ENCODE data around the gene PNMT. TPM values are rescaled to one million over a fixed set of nuclear protein-coding genes. Genes with fewer than 3 reads are reported as not detected.

The PNMT gene
- total and polyA plus RNA-seq, 4 donors, result 1.9 to 4.3 (median 3.5) TPM

- Histone ChIP-seq H3K27ac (ENCODE audit: low read depth in 1 of 2, low read length in 1 of 2) (no peak overlapping the region), H3K36me3 (ENCODE audit: control insufficient read depth in 4 of 4, insufficient read depth in 4 of 4, low read length in 4 of 4) (no peaks in the 10 kb centered on the region), H3K4me3 (no peak overlapping the region), H3K9me3 (ENCODE audit: control insufficient read depth in 4 of 4, insufficient read depth in 3 of 4, low read length in 3 of 4) (no peaks in the 10 kb centered on the region), H3K4me1 (ENCODE audit: control insufficient read depth in 5 of 5, insufficient read depth in 5 of 5, low read length in 5 of 5) (peaks cover 0 to 52% (median 22%) of the 10 kb centered on the region in 5 donors), H3K9ac (ENCODE audit: insufficient read depth in 1 of 2, low read length in 2 of 2) (no peak overlapping the region), H3K27me3 (ENCODE audit: control insufficient read depth in 3 of 3, insufficient read depth in 3 of 3, low read length in 2 of 3) (peaks cover 0 to 11% (median 3%) of the 10 kb centered on the region in 3 donors)
- no peak for ATAC-seq (ENCODE audit: insufficient read depth, low FRiP score)
- WGBS, 2 donors, result 6 to 8% methylated on average over 50 to 72 of the region's 72 CpGs
- no peak for DNase-seq
- TF ChIP-seq, protein P1, sequence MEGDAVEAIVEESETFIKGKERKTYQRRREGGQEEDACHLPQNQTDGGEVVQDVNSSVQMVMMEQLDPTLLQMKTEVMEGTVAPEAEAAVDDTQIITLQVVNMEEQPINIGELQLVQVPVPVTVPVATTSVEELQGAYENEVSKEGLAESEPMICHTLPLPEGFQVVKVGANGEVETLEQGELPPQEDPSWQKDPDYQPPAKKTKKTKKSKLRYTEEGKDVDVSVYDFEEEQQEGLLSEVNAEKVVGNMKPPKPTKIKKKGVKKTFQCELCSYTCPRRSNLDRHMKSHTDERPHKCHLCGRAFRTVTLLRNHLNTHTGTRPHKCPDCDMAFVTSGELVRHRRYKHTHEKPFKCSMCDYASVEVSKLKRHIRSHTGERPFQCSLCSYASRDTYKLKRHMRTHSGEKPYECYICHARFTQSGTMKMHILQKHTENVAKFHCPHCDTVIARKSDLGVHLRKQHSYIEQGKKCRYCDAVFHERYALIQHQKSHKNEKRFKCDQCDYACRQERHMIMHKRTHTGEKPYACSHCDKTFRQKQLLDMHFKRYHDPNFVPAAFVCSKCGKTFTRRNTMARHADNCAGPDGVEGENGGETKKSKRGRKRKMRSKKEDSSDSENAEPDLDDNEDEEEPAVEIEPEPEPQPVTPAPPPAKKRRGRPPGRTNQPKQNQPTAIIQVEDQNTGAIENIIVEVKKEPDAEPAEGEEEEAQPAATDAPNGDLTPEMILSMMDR (IDR thresholded peaks at IDR 0.05; ENCODE audit: control extremely low read depth, extremely low read depth), result no peak
Observed at GRCh38 chr17:39627047-39627711, 41.1 kb upstream of the PNMT start.

DNA sequence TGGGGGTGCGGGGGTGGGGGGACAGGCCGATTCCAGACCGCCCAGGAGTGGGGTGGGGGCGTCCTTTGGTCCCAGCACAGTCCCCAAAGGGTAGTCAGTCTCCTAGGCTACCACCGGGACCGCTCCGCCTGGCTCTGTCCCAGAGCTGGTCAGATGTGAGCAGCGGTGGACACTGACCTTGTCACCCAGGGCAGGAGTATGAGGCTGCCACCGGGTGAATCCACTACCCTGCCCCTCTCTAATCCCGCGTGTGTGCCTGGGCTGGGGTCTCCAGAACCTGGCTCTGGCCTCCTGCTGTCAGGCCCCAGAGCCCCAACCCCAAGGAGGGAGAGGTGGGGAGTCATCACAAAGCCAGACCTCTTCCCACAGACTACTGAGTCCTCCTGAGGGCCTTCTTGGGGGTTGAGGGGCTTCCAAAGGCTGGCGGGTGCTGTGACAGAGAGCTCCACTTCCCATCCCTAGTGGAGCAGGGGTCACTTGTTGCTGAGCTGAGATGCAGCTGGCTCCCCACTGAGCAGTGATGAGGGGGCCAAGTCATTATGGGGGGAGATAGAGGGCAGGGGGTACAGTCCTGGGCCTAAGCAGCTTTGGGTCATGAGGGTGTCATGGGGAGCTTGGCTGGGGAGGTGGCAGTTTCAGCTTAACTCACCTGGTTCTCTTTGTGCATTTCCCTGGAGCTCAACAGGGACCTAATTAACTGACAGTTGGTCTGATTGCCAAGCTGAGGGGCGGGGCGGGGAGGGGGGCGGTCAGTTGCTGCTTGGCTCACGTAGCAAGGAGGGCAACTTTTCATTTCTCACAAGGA is 40.3 kb upstream of the PNMT start:
- no peak for DNase-seq
- ATAC-seq (ENCODE audit: insufficient read depth, low FRiP score), result no peak
- Histone ChIP-seq H3K4me3 (no peak overlapping the region), H3K36me3 (ENCODE audit: control insufficient read depth in 4 of 4, insufficient read depth in 4 of 4, low read length in 4 of 4) (no peaks in the 10 kb centered on the region), H3K9me3 (ENCODE audit: control insufficient read depth in 4 of 4, insufficient read depth in 3 of 4, low read length in 3 of 4) (no peaks in the 10 kb centered on the region), H3K4me1 (ENCODE audit: control insufficient read depth in 5 of 5, insufficient read depth in 5 of 5, low read length in 5 of 5) (peaks cover 0 to 50% (median 22%) of the 10 kb centered on the region in 5 donors), H3K27ac (ENCODE audit: low read depth in 1 of 2, low read length in 1 of 2) (no peak overlapping the region), H3K9ac (ENCODE audit: insufficient read depth in 1 of 2, low read length in 2 of 2) (peak overlapping the region in 1 of 2 donors; percentile 7), H3K27me3 (ENCODE audit: control insufficient read depth in 3 of 3, insufficient read depth in 3 of 3, low read length in 2 of 3) (peaks cover 0 to 11% (median 3%) of the 10 kb centered on the region in 3 donors)
- TF ChIP-seq, protein P1 (IDR thresholded peaks at IDR 0.05; ENCODE audit: control extremely low read depth, extremely low read depth), result no peak
- 61 to 70% methylated on average over 16 of the region's 16 CpGs for WGBS, 2 donors

- Histone ChIP-seq H3K27me3 (ENCODE audit: control insufficient read depth in 3 of 3, insufficient read depth in 3 of 3, low read length in 2 of 3) (peaks cover 0 to 11% (median 3%) of the 10 kb centered on the region in 3 donors), H3K27ac (ENCODE audit: low read depth in 1 of 2, low read length in 1 of 2) (peak overlapping the region in 1 of 2 donors; percentile 67), H3K4me3 (no peak overlapping the region), H3K9me3 (ENCODE audit: control insufficient read depth in 4 of 4, insufficient read depth in 3 of 4, low read length in 3 of 4) (no peaks in the 10 kb centered on the region), H3K36me3 (ENCODE audit: control insufficient read depth in 4 of 4, insufficient read depth in 4 of 4, low read length in 4 of 4) (peaks cover 0 to 3% (median 0%) of the 10 kb centered on the region in 4 donors), H3K4me1 (ENCODE audit: control insufficient read depth in 5 of 5, insufficient read depth in 5 of 5, low read length in 5 of 5) (peaks cover 0 to 43% (median 22%) of the 10 kb centered on the region in 5 donors), H3K9ac (ENCODE audit: insufficient read depth in 1 of 2, low read length in 2 of 2) (no peak overlapping the region)
- TF ChIP-seq, protein P1 (IDR thresholded peaks at IDR 0.05; ENCODE audit: control extremely low read depth, extremely low read depth), result no peak
- 71 to 75% methylated on average over 10 of the region's 10 CpGs for WGBS, 2 donors
- ATAC-seq (ENCODE audit: insufficient read depth, low FRiP score), result peak; percentile 44
- DNase-seq, result no peak
Observed at GRCh38 chr17:39628655-39629493, 39.4 kb upstream of the PNMT start.
